ENCODE data around the gene IMMP2L. TPM values are rescaled to one million over a fixed set of nuclear protein-coding genes. Genes with fewer than 3 reads are reported as not detected.

The IMMP2L gene
- total RNA-seq, 1 experiment from 2014 or later = 13.6 TPM

GRCh38 chr7:111255576-111255975 is 306.7 kb downstream of the IMMP2L start:
- H3K27ac Mint-ChIP-seq = no peak overlapping the region
- DNase-seq (ENCODE audit: low spot score) = no peak
- POLR2A ChIA-PET = interaction anchor here (0.6 kb wide), 1 partner anchor 11 kb away, joined by 3 read pairs; no protein-coding TSS in a partner anchor

More at GRCh38 chr7:111255576-111255975, 306.7 kb downstream of the IMMP2L start:
- Mint-ChIP-seq H3K36me3 (no peaks in the 10 kb centered on the region), H3K27me3 (ENCODE audit: low read depth) (no peaks in the 10 kb centered on the region), H3K4me1 (peaks cover 11% of the 10 kb centered on the region), H3K4me3 (no peak overlapping the region), H3K9me3 (peaks cover 13% of the 10 kb centered on the region)
- no peak for TF ChIP-seq HMGXB4 (CRISPR knock-in tag; IDR thresholded peaks at IDR 0.05)
- no peak for TF ChIP-seq ZNF532 (CRISPR knock-in tag; IDR thresholded peaks at IDR 0.05; ENCODE audit: borderline replicate concordance)
- no peak for TF ChIP-seq ETV6 (CRISPR knock-in tag; IDR thresholded peaks at IDR 0.05)
- no peak for TF ChIP-seq ZSCAN18 (CRISPR knock-in tag; IDR thresholded peaks at IDR 0.05)
- no peak for TF ChIP-seq RORB (CRISPR knock-in tag; IDR thresholded peaks at IDR 0.05)
- TF ChIP-seq ELF4 (CRISPR knock-in tag; IDR thresholded peaks at IDR 0.05; ENCODE audit: low read depth) = no peak
- no peak for TF ChIP-seq ZNF232 (CRISPR knock-in tag; IDR thresholded peaks at IDR 0.05)
- TF ChIP-seq EMX1 (CRISPR knock-in tag; IDR thresholded peaks at IDR 0.05) = no peak
- TF ChIP-seq ZNF281 (CRISPR knock-in tag; IDR thresholded peaks at IDR 0.05) = no peak
- TF ChIP-seq ESRRA (CRISPR knock-in tag; IDR thresholded peaks at IDR 0.05; ENCODE audit: borderline replicate concordance) = no peak
- no peak for TF ChIP-seq FOXP4 (CRISPR knock-in tag; IDR thresholded peaks at IDR 0.05)
- TF ChIP-seq NR1H2 (CRISPR knock-in tag; IDR thresholded peaks at IDR 0.05) = no peak
- TF ChIP-seq NR2C2 (CRISPR knock-in tag; IDR thresholded peaks at IDR 0.05) = no peak
- no peak for TF ChIP-seq ERG (CRISPR knock-in tag; IDR thresholded peaks at IDR 0.05)
- TF ChIP-seq E2F1 (CRISPR knock-in tag; IDR thresholded peaks at IDR 0.05) = no peak
- no peak for TF ChIP-seq ATF1 (CRISPR knock-in tag; IDR thresholded peaks at IDR 0.05)
- no peak for TF ChIP-seq NFE2L1 (CRISPR knock-in tag; IDR thresholded peaks at IDR 0.05)
- TF ChIP-seq E2F5 (CRISPR knock-in tag; IDR thresholded peaks at IDR 0.05) = no peak
- ATAC-seq = no peak
- CTCF ChIA-PET = no interaction called here

Measured in WTC11 (cell line).